GOT3 (cell line): ENCODE results near the gene CBFA2T2.
"Not testable (repeated sequence)": the region's sequence is repeated elsewhere in the genome, so short reads cannot be mapped to it uniquely, and the experiment has no call there.

Experiments
- DNase-seq: peaks from one replicate; lab custom pipeline; 2025; ENCODE audit warnings: mixed read lengths; lab: John Stamatoyannopoulos, UW

CBFA2T2 gene

GRCh38 chr20:33626190-33626589 is 136.3 kb downstream of the CBFA2T2 start:
- no peak for DNase-seq

- DNase-seq = no peak
Measured at GRCh38 chr20:33627577-33628216, 137.8 kb downstream of the CBFA2T2 start.

GRCh38 chr20:33629533-33629932 is 139.6 kb downstream of the CBFA2T2 start:
- DNase-seq = no peak

GRCh38 chr20:33629979-33630378 is 140.1 kb downstream of the CBFA2T2 start:
- DNase-seq = no peak

- no peak for DNase-seq
Measured at GRCh38 chr20:33630507-33630906, 140.6 kb downstream of the CBFA2T2 start.

- DNase-seq = not testable (repeated sequence)
Measured at GRCh38 chr20:33631910-33632309, 142.0 kb downstream of the CBFA2T2 start.

- DNase-seq = no peak
Measured at GRCh38 chr20:33635341-33635740, 145.4 kb downstream of the CBFA2T2 start.

GRCh38 chr20:33636776-33637175 is 146.9 kb downstream of the CBFA2T2 start:
- DNase-seq = no peak

- no peak for DNase-seq
Measured at GRCh38 chr20:33640287-33640686, 150.4 kb downstream of the CBFA2T2 start.

- DNase-seq = no peak
Measured at GRCh38 chr20:33644313-33645071, 154.6 kb downstream of the CBFA2T2 start.

GRCh38 chr20:33645072-33645358 is 155.1 kb downstream of the CBFA2T2 start:
- DNase-seq = no peak

GRCh38 chr20:33645396-33645795 is 155.5 kb downstream of the CBFA2T2 start:
- no peak for DNase-seq

- DNase-seq = no peak
Measured at GRCh38 chr20:33646191-33646590, 156.3 kb downstream of the CBFA2T2 start.

GRCh38 chr20:33646959-33647602 is 157.2 kb downstream of the CBFA2T2 start:
- DNase-seq = not testable (repeated sequence)

GRCh38 chr20:33647603-33648395 is 157.9 kb downstream of the CBFA2T2 start:
- no peak for DNase-seq

- no peak for DNase-seq
Measured at GRCh38 chr20:33648396-33649004, 158.6 kb downstream of the CBFA2T2 start.

GRCh38 chr20:33649201-33649681 is 159.3 kb downstream of the CBFA2T2 start:
- DNase-seq = no peak

- no peak for DNase-seq
Measured at GRCh38 chr20:33650111-33650752, 160.3 kb downstream of the CBFA2T2 start.

GRCh38 chr20:33650753-33651561 is 161.1 kb downstream of the CBFA2T2 start:
- no peak for DNase-seq

GRCh38 chr20:33651562-33652048 is 161.7 kb downstream of the CBFA2T2 start:
- no peak for DNase-seq
